ENCODE measurements around the gene TBX1. TPM values are rescaled to one million over a fixed set of nuclear protein-coding genes. Genes with fewer than 3 reads are reported as not detected.

The TBX1 gene
- total RNA-seq, 2 experiments from 2014 or later = 0.23 TPM; not detected in 1

GRCh38 chr22:19738664-19739447 is 21.7 kb upstream of the TBX1 start:
- ChIA-PET CTCF (ENCODE audit: unreplicated experiment) (no interaction called here), POLR2A (no interaction called here)
- H3K36me3 ChIP-seq (ENCODE audit: insufficient read depth, low read length) = no peaks in the 10 kb centered on the region
- no peak overlapping the region for H3K27ac ChIP-seq (ENCODE audit: low read depth, low read length, poor library complexity, severe bottlenecking)
- H3K79me2 ChIP-seq (ENCODE audit: insufficient read depth, low read depth, low read length) = no peaks in the 10 kb centered on the region
- BruUV-seq (replicated peaks) = no TSS peak
- no peak overlapping the region for H2AFZ ChIP-seq (ENCODE audit: low read length)
- no peak for DNase-seq (ENCODE audit: low spot score)
- no peaks in the 10 kb centered on the region for H4K20me1 ChIP-seq (ENCODE audit: insufficient read depth, low read length)
- no peaks in the 10 kb centered on the region for H3K9me2 ChIP-seq (ENCODE audit: insufficient read depth, low read length)
- TF ChIP-seq CTCF (conservative IDR thresholded peaks at IDR 0.05; ENCODE audit: low read length) (no peak), EZH2phosphoT487 (IDR thresholded peaks at IDR 0.05; ENCODE audit: borderline replicate concordance, low read depth, low read length) (no peak)
- H3K4me1 ChIP-seq (ENCODE audit: insufficient read depth, low read length, poor library complexity, severe bottlenecking) = no peaks in the 10 kb centered on the region
- H3K4me2 ChIP-seq (ENCODE audit: low read length) = no peak overlapping the region
- H3K4me3 ChIP-seq (ENCODE audit: low read depth, low read length, poor library complexity, severe bottlenecking) = no peak overlapping the region
- no peaks in the 10 kb centered on the region for H3K9me3 ChIP-seq (ENCODE audit: low read length)
- intact Hi-C loops (cut with micrococcal nuclease; ENCODE audit: unreplicated experiment) = no loop called here

GRCh38 chr22:19739448-19739895 is 21.1 kb upstream of the TBX1 start:
- Histone ChIP-seq H3K36me3 (ENCODE audit: insufficient read depth, low read length) (no peaks in the 10 kb centered on the region), H3K27ac (ENCODE audit: low read depth, low read length, poor library complexity, severe bottlenecking) (no peak overlapping the region), H3K4me2 (ENCODE audit: low read length) (no peak overlapping the region), H3K9me3 (ENCODE audit: low read length) (no peaks in the 10 kb centered on the region), H4K20me1 (ENCODE audit: insufficient read depth, low read length) (no peaks in the 10 kb centered on the region), H3K4me1 (ENCODE audit: insufficient read depth, low read length, poor library complexity, severe bottlenecking) (no peaks in the 10 kb centered on the region), H3K79me2 (ENCODE audit: insufficient read depth, low read depth, low read length) (no peaks in the 10 kb centered on the region), H2AFZ (ENCODE audit: low read length) (no peak overlapping the region), H3K9me2 (ENCODE audit: insufficient read depth, low read length) (no peaks in the 10 kb centered on the region), H3K4me3 (ENCODE audit: low read depth, low read length, poor library complexity, severe bottlenecking) (no peak overlapping the region)
- POLR2A ChIA-PET = no interaction called here
- DNase-seq (ENCODE audit: low spot score) = no peak
- TF ChIP-seq CTCF (conservative IDR thresholded peaks at IDR 0.05; ENCODE audit: low read length) (no peak), EZH2phosphoT487 (IDR thresholded peaks at IDR 0.05; ENCODE audit: borderline replicate concordance, low read depth, low read length) (no peak)
- intact Hi-C loops (cut with micrococcal nuclease; ENCODE audit: unreplicated experiment) = no loop called here
- no TSS peak for BruUV-seq (replicated peaks)
- CTCF ChIA-PET (ENCODE audit: unreplicated experiment) = no interaction called here

- Histone ChIP-seq H3K9me3 (ENCODE audit: low read length) (no peaks in the 10 kb centered on the region), H3K4me3 (ENCODE audit: low read depth, low read length, poor library complexity, severe bottlenecking) (no peak overlapping the region), H3K9me2 (ENCODE audit: insufficient read depth, low read length) (no peaks in the 10 kb centered on the region), H3K36me3 (ENCODE audit: insufficient read depth, low read length) (no peaks in the 10 kb centered on the region), H3K4me1 (ENCODE audit: insufficient read depth, low read length, poor library complexity, severe bottlenecking) (no peaks in the 10 kb centered on the region), H3K4me2 (ENCODE audit: low read length) (no peak overlapping the region), H3K79me2 (ENCODE audit: insufficient read depth, low read depth, low read length) (no peaks in the 10 kb centered on the region), H2AFZ (ENCODE audit: low read length) (no peak overlapping the region), H3K27ac (ENCODE audit: low read depth, low read length, poor library complexity, severe bottlenecking) (no peak overlapping the region), H4K20me1 (ENCODE audit: insufficient read depth, low read length) (no peaks in the 10 kb centered on the region)
- intact Hi-C loops (cut with micrococcal nuclease; ENCODE audit: unreplicated experiment) = no loop called here
- ChIA-PET POLR2A (no interaction called here), CTCF (ENCODE audit: unreplicated experiment) (no interaction called here)
- BruUV-seq (replicated peaks) = no TSS peak
- DNase-seq (ENCODE audit: low spot score) = no peak
- TF ChIP-seq CTCF (conservative IDR thresholded peaks at IDR 0.05; ENCODE audit: low read length) (no peak), EZH2phosphoT487 (IDR thresholded peaks at IDR 0.05; ENCODE audit: borderline replicate concordance, low read depth, low read length) (no peak)
These were observed 20.6 kb upstream of the TBX1 start for GRCh38 chr22:19739911-19740449.
